ENCODE measurements around the gene SPATA24. TPM values are rescaled to one million over a fixed set of nuclear protein-coding genes. Genes with fewer than 3 reads are reported as not detected.

Gene SPATA24
- total RNA-seq, 1 experiment from 2014 or later = 13.0 TPM

- Histone ChIP-seq H4K91ac (ENCODE audit: insufficient read length, low read depth, low read length) (no peak overlapping the region), H3T11ph (ENCODE audit: low read length) (no peak overlapping the region), H2BK15ac (ENCODE audit: low read depth, low read length) (no peak overlapping the region), H2AFZ (ENCODE audit: low read length) (no peak overlapping the region), H3K4me1 (ENCODE audit: insufficient read depth, low read length) (peaks cover 2% of the 10 kb centered on the region; the same call in 1 of the 2 replicates), H2BK12ac (ENCODE audit: insufficient read length, low read depth, low read length) (no peak overlapping the region), H3K9ac (ENCODE audit: extremely low read depth, insufficient read length, low read length) (no peak overlapping the region), H2BK5ac (ENCODE audit: insufficient read length, low read length) (no peak overlapping the region), H3K4ac (ENCODE audit: low read depth, low read length) (no peak overlapping the region), H4K20me1 (ENCODE audit: control insufficient read depth, insufficient read depth, insufficient read length) (no peaks in the 10 kb centered on the region), H4K5ac (ENCODE audit: insufficient read length, low read depth, low read length) (no peak overlapping the region), H2BK20ac (ENCODE audit: low read depth, low read length, poor library complexity, severe bottlenecking) (no peak overlapping the region), H3K23me2 (ENCODE audit: insufficient read length, low read depth, low read length, poor library complexity, severe bottlenecking) (no peaks in the 10 kb centered on the region), H2BK120ac (ENCODE audit: low read depth, low read length, poor library complexity, severe bottlenecking) (no peak overlapping the region), H3K23ac (ENCODE audit: insufficient read length, low read depth, low read length) (no peak overlapping the region), H3K4me2 (ENCODE audit: insufficient read depth, insufficient read length, low read length) (no peak overlapping the region), H3K79me1 (ENCODE audit: insufficient read depth, low read depth, low read length, poor library complexity, severe bottlenecking) (no peaks in the 10 kb centered on the region), H4K8ac (replicated peaks; ENCODE audit: insufficient read length, low read depth, low read length) (no peak overlapping the region), H2AK5ac (ENCODE audit: insufficient read length, low read length) (no peak overlapping the region), H3K27me3 (ENCODE audit: insufficient read depth, low read length) (no peaks in the 10 kb centered on the region), H3K79me2 (ENCODE audit: insufficient read depth, low read length) (no peaks in the 10 kb centered on the region), H3K56ac (ENCODE audit: insufficient read length, low read depth, low read length) (no peak overlapping the region), H3K27ac (ENCODE audit: insufficient read length, low read depth, low read length) (no peak overlapping the region), H3K14ac (ENCODE audit: insufficient read depth, low read length) (no peak overlapping the region), H3K18ac (ENCODE audit: insufficient read length, low read depth, low read length) (no peak overlapping the region), H3K9me3 (ENCODE audit: control insufficient read depth, low read depth, low read length) (no peaks in the 10 kb centered on the region)
- Mint-ChIP-seq H3K27me3 (ENCODE audit: low read depth) (peaks cover 2% of the 10 kb centered on the region; the same call in 1 of the 2 replicates), H3K27ac (no peak overlapping the region; a peak in 1 of 7 replicates), H3K4me1 (peaks cover 16 to 20% of the 10 kb centered on the region in 2 experiments), H3K4me3 (no peak overlapping the region), H3K36me3 (ENCODE audit: insufficient read depth in 1 of 3, low read depth in 3 of 3) (peaks cover 0 to 3% (median 0%) of the 10 kb centered on the region in 3 experiments; a peak in 1 of 7 replicates), H3K9me3 (no peaks in the 10 kb centered on the region)
- TF ChIP-seq CTCF (conservative IDR thresholded peaks at IDR 0.05) = no peak
- DNase-seq = no peak
Measured at GRCh38 chr5:139407517-139407916, 3.6 kb upstream of the SPATA24 start.
